SK-N-SH (cell line): ENCODE data around the gene SIGLEC10. TPM values are rescaled to one million over a fixed set of nuclear protein-coding genes. Genes with fewer than 3 reads are reported as not detected.

Experiments
- CTCF ChIA-PET: fragments of 300-600, 350-600 bp; formaldehyde crosslinking; extraction: SDS; loops from one replicate; lab custom pipeline; 2021; lab: Yijun Ruan, JAX
- POLR2A ChIA-PET: fragments of 350-600 bp; sonication (Branson Sonifier 250); formaldehyde crosslinking; extraction: SDS; loops from one replicate; lab custom pipeline; 2020; ENCODE audit warnings: antibody characterized with exemption, inconsistent platforms; lab: Yijun Ruan, JAX
- DNase-seq: peaks from one replicate; pipeline ENCODE4 v3.0.0; 2012
- H2AFZ ChIP-seq: fragments of 200-600 bp; sonication (generic); 2 replicates; pipeline ENCODE4 v1.8.1; 2016; ENCODE audit warnings: antibody characterized with exemption, mild to moderate bottlenecking, low read depth
- H3F3A ChIP-seq: fragments of 200-600 bp; sonication (generic); replicated peaks from 2 replicates; pipeline ENCODE3; 2016; ENCODE audit warnings: antibody characterized with exemption, mild to moderate bottlenecking; ENCODE audit not compliant: insufficient read depth
- H3K27ac ChIP-seq, 2 experiments: fragments of 200-500 bp in 1 of 2; fragments of 200-600 bp in 1 of 2; sonication (Bioruptor generic) in 1 of 2; sonication (generic), shearing (Covaris generic) in 1 of 2; 2 replicates each; pipeline versions ENCODE4 v1.5.1 to v1.6.1; 2014 to 2016; ENCODE audit warnings: low read depth in 2 of 2, inconsistent platforms in 1 of 2, low read length in 1 of 2, mild to moderate bottlenecking in 1 of 2, mixed read lengths in 1 of 2
- H3K27me3 ChIP-seq: fragments of 200-600 bp; sonication (generic), shearing (Covaris generic); 2 replicates; pipeline ENCODE4 v1.6.1; 2016; ENCODE audit warnings: mixed run types; ENCODE audit not compliant: insufficient read depth
- H3K36me3 ChIP-seq, 2 experiments: fragments of 200-500 bp in 1 of 2; fragments of 200-600 bp in 1 of 2; sonication (Bioruptor generic) in 1 of 2; sonication (generic) in 1 of 2; replicated peaks in 1 of 2; 2 replicates each; pipeline versions ENCODE3 to v1.5.1; 2014 to 2016; ENCODE audit warnings: low read length in 1 of 2, mild to moderate bottlenecking in 1 of 2; ENCODE audit not compliant: insufficient read depth in 2 of 2, control insufficient read depth in 1 of 2
- H3K4me1 ChIP-seq, 2 experiments: fragments of 200-500 bp in 1 of 2; fragments of 200-600 bp in 1 of 2; sonication (Bioruptor generic) in 1 of 2; sonication (generic), shearing (Covaris generic) in 1 of 2; 2 replicates each; pipeline versions ENCODE4 v1.5.1 to v1.6.1; 2014 to 2016; ENCODE audit warnings: low read depth in 1 of 2, low read length in 1 of 2, mixed run types in 1 of 2; ENCODE audit not compliant: insufficient read depth in 2 of 2, control insufficient read depth in 1 of 2
- H3K4me2 ChIP-seq: fragments of 200-600 bp; sonication (generic), shearing (Covaris generic); 2 replicates; pipeline ENCODE4 v1.6.1; 2017; ENCODE audit warnings: mixed run types
- H3K4me3 ChIP-seq, 2 experiments: fragments of 200-500 bp in 1 of 2; fragments of 200-600 bp in 1 of 2; sonication (Bioruptor generic) in 1 of 2; sonication (generic), shearing (Covaris generic) in 1 of 2; 2 replicates each; pipeline versions ENCODE4 v1.5.1 to v1.8.1; 2014 to 2016; ENCODE audit warnings: low read depth in 2 of 2, inconsistent platforms in 1 of 2, low read length in 1 of 2, mild to moderate bottlenecking in 1 of 2, mixed read lengths in 1 of 2, moderate library complexity in 1 of 2
- H3K79me2 ChIP-seq: fragments of 200-600 bp; sonication (generic); 2 replicates; pipeline ENCODE4 v1.8.1; 2017; ENCODE audit warnings: mild to moderate bottlenecking; ENCODE audit not compliant: insufficient read depth
- H3K9ac ChIP-seq: fragments of 200-600 bp; sonication (generic); 2 replicates; pipeline ENCODE4 v1.6.1; 2017; ENCODE audit warnings: mixed run types
- H3K9me2 ChIP-seq: fragments of 200-600 bp; sonication (generic); 2 replicates; pipeline ENCODE4 v1.6.1; 2017; ENCODE audit warnings: mixed run types
- H3K9me3 ChIP-seq: fragments of 200-600 bp; sonication (generic); 2 replicates; pipeline ENCODE4 v1.6.1; 2017; ENCODE audit warnings: mixed run types, mild to moderate bottlenecking, moderate library complexity
- H4K20me1 ChIP-seq: fragments of 200-600 bp; sonication (generic); 2 replicates; pipeline ENCODE4 v1.6.1; 2017; ENCODE audit warnings: mild to moderate bottlenecking, mixed run types; ENCODE audit not compliant: insufficient read depth
- ELF1 ChIP-seq: IDR thresholded peaks from 2 replicates; pipeline ENCODE4 v1.4.0; 2012
- EP300 ChIP-seq, 2 experiments: IDR thresholded peaks; 2 replicates each; pipeline versions ENCODE4 v1.4.0 to v1.6.1; 2012; ENCODE audit warnings: borderline replicate concordance in 1 of 2, low read depth in 1 of 2, low read length in 1 of 2
- EZH2phosphoT487 ChIP-seq: fragments of 200-600 bp; sonication (generic); IDR thresholded peaks from 2 replicates; pipeline ENCODE4 v1.6.1; 2017; ENCODE audit warnings: low read depth, mixed run types, mild to moderate bottlenecking, antibody characterized with exemption, moderate library complexity, borderline replicate concordance
- FOSL2 ChIP-seq: IDR thresholded peaks from 2 replicates; pipeline ENCODE4 v1.4.0; 2012; ENCODE audit warnings: low read depth, mild to moderate bottlenecking, moderate library complexity, borderline replicate concordance
- FOXM1 ChIP-seq: IDR thresholded peaks from 2 replicates; pipeline ENCODE4 v1.4.0; 2012; ENCODE audit warnings: low read depth, mild to moderate bottlenecking
- GABPA ChIP-seq: IDR thresholded peaks from 2 replicates; pipeline ENCODE4 v1.4.0; 2012; ENCODE audit warnings: low read depth, mild to moderate bottlenecking
- MAX ChIP-seq: IDR thresholded peaks from 2 replicates; pipeline ENCODE4 v1.4.0; 2012; ENCODE audit warnings: low read depth
- MEF2A ChIP-seq: IDR thresholded peaks from 2 replicates; pipeline ENCODE4 v1.4.0; 2012; ENCODE audit warnings: low read depth, borderline replicate concordance
- MXI1 ChIP-seq: IDR thresholded peaks from 2 replicates; pipeline ENCODE4 v1.6.1; 2012; ENCODE audit warnings: mild to moderate bottlenecking, low read depth, low read length, improper control_type of control experiment
- NFIC ChIP-seq: IDR thresholded peaks from 2 replicates; pipeline ENCODE4 v1.4.0; 2012; ENCODE audit warnings: borderline replicate concordance
- NRF1 ChIP-seq: IDR thresholded peaks from 2 replicates; pipeline ENCODE4 v1.6.1; 2012; ENCODE audit warnings: low read depth, mild to moderate bottlenecking, low read length
- POLR2AphosphoS5 ChIP-seq: IDR thresholded peaks from 2 replicates; pipeline ENCODE4 v1.6.1; 2012; ENCODE audit warnings: low read depth, low read length
- RAD21 ChIP-seq: IDR thresholded peaks from 2 replicates; pipeline ENCODE4 v1.6.1; 2012; ENCODE audit warnings: mild to moderate bottlenecking, low read length
- RCOR1 ChIP-seq: fragments of 150-350 bp; IDR thresholded peaks from 2 replicates; pipeline ENCODE4 v1.6.1; 2017; ENCODE audit warnings: antibody characterized with exemption, low read length
- RXRA ChIP-seq: IDR thresholded peaks from 2 replicates; pipeline ENCODE4 v1.4.0; 2012; ENCODE audit warnings: low read depth, mild to moderate bottlenecking, borderline replicate concordance
- SIN3A ChIP-seq: IDR thresholded peaks from 2 replicates; pipeline ENCODE4 v1.6.1; 2012; ENCODE audit warnings: low read depth, mild to moderate bottlenecking, low read length, moderate library complexity, borderline replicate concordance
- TAF1 ChIP-seq: IDR thresholded peaks from 2 replicates; pipeline ENCODE4 v1.6.1; 2012; ENCODE audit warnings: low read depth, mild to moderate bottlenecking, low read length, moderate library complexity, borderline replicate concordance
- TCF12 ChIP-seq: IDR thresholded peaks from 2 replicates; pipeline ENCODE4 v1.4.0; 2012
- TEAD4 ChIP-seq: IDR thresholded peaks from 2 replicates; pipeline ENCODE4 v1.4.0; 2012; ENCODE audit warnings: mild to moderate bottlenecking, borderline replicate concordance; ENCODE audit not compliant: insufficient read depth
- YY1 ChIP-seq: IDR thresholded peaks from 2 replicates; pipeline ENCODE4 v1.4.0; 2012; ENCODE audit warnings: low read depth, mild to moderate bottlenecking
- WGBS: methylation state at CpG from one replicate; pipeline ENCODE4 v1.1.6; 2017; ENCODE audit warnings: low lambda C conversion rate; 5-methylcytosine and 5-hydroxymethylcytosine counted together
- polyA plus RNA-seq, 3 experiments: library from polyadenylated mRNA; depleted of rRNA; stranded (reverse); fragments of >200 nt; gene quantifications; 2 replicates each; pipeline ENCODE4 v1.2.3, GENCODE V29; 2012
- TF ChIP-seq, protein P1 (sequence below): IDR thresholded peaks from 2 replicates; pipeline ENCODE4; 2012
- TF ChIP-seq, protein P2 (sequence below): fragments of 200-600 bp; sonication (generic); IDR thresholded peaks from 2 replicates; pipeline ENCODE4 v1.6.1; 2017; ENCODE audit warnings: antibody characterized with exemption, mild to moderate bottlenecking, moderate library complexity

The SIGLEC10 gene
- polyA plus RNA-seq, 1 of the 3 experiments (the other 2 are of a cell fraction) = not detected

DNA sequence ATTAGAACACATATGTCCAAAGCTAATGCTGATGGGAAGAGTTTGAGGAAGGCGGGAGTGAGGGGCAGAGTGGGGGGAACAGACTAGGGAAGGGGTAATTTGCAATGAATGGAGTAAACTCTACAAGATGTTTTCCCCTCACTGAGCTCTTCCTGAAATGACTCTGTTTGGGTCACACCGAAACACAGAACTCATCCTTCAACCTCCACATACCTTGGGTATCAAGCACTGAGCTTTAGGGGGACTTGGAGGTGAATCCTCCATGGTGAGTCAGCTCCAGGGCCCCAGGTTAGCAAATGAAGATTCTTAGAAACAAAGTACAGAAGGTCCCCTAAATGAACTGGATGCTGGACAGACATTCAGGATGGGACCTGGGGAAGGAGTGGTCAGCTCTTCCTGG, 1.3 kb upstream of the SIGLEC10 start:
- ChIA-PET CTCF (interaction anchor here (1.8 to 2.2 kb wide), 2 partner anchors 13 to 20 kb away, joined by 4 to 9 read pairs; no protein-coding TSS in a partner anchor), POLR2A (no interaction called here)
- H4K20me1 ChIP-seq = no peaks in the 10 kb centered on the region
- no peaks in the 10 kb centered on the region for H3K9me3 ChIP-seq
- no peaks in the 10 kb centered on the region for H3K36me3 ChIP-seq
- no peak for DNase-seq
- no peak overlapping the region for H3K27ac ChIP-seq
- peaks cover 16% of the 10 kb centered on the region; the same call in 1 of the 2 replicates for H3K27me3 ChIP-seq
- TF ChIP-seq MAX = no peak
- no peak for TF ChIP-seq MEF2A
- TF ChIP-seq, protein P1, sequence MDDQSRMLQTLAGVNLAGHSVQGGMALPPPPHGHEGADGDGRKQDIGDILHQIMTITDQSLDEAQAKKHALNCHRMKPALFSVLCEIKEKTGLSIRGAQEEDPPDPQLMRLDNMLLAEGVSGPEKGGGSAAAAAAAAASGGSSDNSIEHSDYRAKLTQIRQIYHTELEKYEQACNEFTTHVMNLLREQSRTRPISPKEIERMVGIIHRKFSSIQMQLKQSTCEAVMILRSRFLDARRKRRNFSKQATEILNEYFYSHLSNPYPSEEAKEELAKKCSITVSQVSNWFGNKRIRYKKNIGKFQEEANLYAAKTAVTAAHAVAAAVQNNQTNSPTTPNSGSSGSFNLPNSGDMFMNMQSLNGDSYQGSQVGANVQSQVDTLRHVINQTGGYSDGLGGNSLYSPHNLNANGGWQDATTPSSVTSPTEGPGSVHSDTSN = no peak
- TF ChIP-seq MXI1 = no peak
- no peak for TF ChIP-seq YY1
- TF ChIP-seq TAF1 = no peak
- TF ChIP-seq RCOR1 = no peak
- no peak for TF ChIP-seq RAD21
- TF ChIP-seq POLR2AphosphoS5 = no peak
- TF ChIP-seq TEAD4 = no peak
- no peak for TF ChIP-seq NFIC
- no peak for TF ChIP-seq RXRA
- no peak for TF ChIP-seq SIN3A
- no peak for TF ChIP-seq FOSL2
- no peak for TF ChIP-seq EZH2phosphoT487
- no peak for TF ChIP-seq FOXM1
- no peak overlapping the region for H3K9ac ChIP-seq
- 19% methylated on average over 2 of the region's 2 CpGs for WGBS
- H3K4me3 ChIP-seq = no peak overlapping the region
- no peaks in the 10 kb centered on the region; a peak in 1 of 4 replicates for H3K4me1 ChIP-seq
- H2AFZ ChIP-seq = no peak overlapping the region
- no peaks in the 10 kb centered on the region for H3K9me2 ChIP-seq
- H3K79me2 ChIP-seq = no peaks in the 10 kb centered on the region
- H3K4me2 ChIP-seq = no peak overlapping the region
- no peaks in the 10 kb centered on the region for H3F3A ChIP-seq

DNA sequence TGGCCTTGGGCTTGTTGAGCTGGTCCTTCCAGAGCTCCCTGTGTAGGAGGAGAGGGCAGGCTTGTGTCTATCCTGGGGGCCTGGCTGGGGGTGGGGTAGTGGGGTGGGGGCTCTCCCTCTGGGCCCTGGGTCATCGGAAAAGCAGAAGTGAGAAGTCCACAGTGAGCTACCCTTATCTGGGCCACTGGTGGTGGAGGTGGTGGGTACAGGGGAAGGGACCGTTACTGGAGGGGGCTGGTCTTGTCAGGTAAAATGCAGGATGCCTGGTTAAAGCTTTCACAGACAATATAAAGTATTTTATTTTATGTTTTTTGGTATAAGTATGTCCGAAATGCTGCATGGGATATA, 342 bp upstream of the SIGLEC10 start:
- POLR2A ChIA-PET = no interaction called here
- no peak for DNase-seq
- no peaks in the 10 kb centered on the region for H3K36me3 ChIP-seq
- H4K20me1 ChIP-seq = no peaks in the 10 kb centered on the region
- H3K27me3 ChIP-seq = peaks cover 16% of the 10 kb centered on the region; the same call in 1 of the 2 replicates
- no peak overlapping the region for H3K9ac ChIP-seq
- no peaks in the 10 kb centered on the region for H3K79me2 ChIP-seq
- CTCF ChIA-PET = interaction anchor here (0.6 to 2.2 kb wide), 4 partner anchors 19 to 721 kb away, joined by 3 to 9 read pairs (median 4); no protein-coding TSS in a partner anchor
- H3K9me3 ChIP-seq = no peaks in the 10 kb centered on the region
- no peak overlapping the region for H3K27ac ChIP-seq
- no peak overlapping the region for H3K4me2 ChIP-seq
- 9% methylated on average over 3 of the region's 3 CpGs for WGBS
- no peak overlapping the region for H3K4me3 ChIP-seq
- no peaks in the 10 kb centered on the region for H3K9me2 ChIP-seq
- no peaks in the 10 kb centered on the region for H3F3A ChIP-seq
- H2AFZ ChIP-seq = no peak overlapping the region
- H3K4me1 ChIP-seq = no peaks in the 10 kb centered on the region; a peak in 1 of 4 replicates
- TF ChIP-seq RCOR1 (no peak), ELF1 (no peak), GABPA (no peak), RXRA (no peak), EP300 (IDR thresholded peaks at IDR 0.05; ENCODE audit: borderline replicate concordance in 1 of 2, low read depth in 1 of 2, low read length in 1 of 2) (no peak), MAX (no peak), FOSL2 (no peak), NRF1 (no peak), TCF12 (no peak)
- TF ChIP-seq, protein P1 = no peak
- TF ChIP-seq, protein P2, sequence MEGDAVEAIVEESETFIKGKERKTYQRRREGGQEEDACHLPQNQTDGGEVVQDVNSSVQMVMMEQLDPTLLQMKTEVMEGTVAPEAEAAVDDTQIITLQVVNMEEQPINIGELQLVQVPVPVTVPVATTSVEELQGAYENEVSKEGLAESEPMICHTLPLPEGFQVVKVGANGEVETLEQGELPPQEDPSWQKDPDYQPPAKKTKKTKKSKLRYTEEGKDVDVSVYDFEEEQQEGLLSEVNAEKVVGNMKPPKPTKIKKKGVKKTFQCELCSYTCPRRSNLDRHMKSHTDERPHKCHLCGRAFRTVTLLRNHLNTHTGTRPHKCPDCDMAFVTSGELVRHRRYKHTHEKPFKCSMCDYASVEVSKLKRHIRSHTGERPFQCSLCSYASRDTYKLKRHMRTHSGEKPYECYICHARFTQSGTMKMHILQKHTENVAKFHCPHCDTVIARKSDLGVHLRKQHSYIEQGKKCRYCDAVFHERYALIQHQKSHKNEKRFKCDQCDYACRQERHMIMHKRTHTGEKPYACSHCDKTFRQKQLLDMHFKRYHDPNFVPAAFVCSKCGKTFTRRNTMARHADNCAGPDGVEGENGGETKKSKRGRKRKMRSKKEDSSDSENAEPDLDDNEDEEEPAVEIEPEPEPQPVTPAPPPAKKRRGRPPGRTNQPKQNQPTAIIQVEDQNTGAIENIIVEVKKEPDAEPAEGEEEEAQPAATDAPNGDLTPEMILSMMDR = no peak
